HEK293T (cell line): Measurements from ENCODE around the gene IKZF1.

ENCODE experiments used
- CTCF ChIA-PET: fragments of 350-600 bp; formaldehyde crosslinking; extraction: SDS; loops from one replicate; lab custom pipeline; 2021; ENCODE audit warnings: antibody characterized with exemption, inconsistent platforms; lab: Yijun Ruan, JAX
- POLR2A ChIA-PET: fragments of 350-600 bp; formaldehyde crosslinking; extraction: SDS; loops from one replicate; lab custom pipeline; 2020; ENCODE audit warnings: antibody characterized with exemption, inconsistent platforms; lab: Yijun Ruan, JAX
- DNase-seq: peaks from one replicate; pipeline ENCODE4 v3.0.0; 2012; ENCODE audit warnings: mixed read lengths; ENCODE audit errors: extremely low spot score
- ARNT ChIP-seq: fragments of 450-650 bp; IDR thresholded peaks from 2 replicates; pipeline ENCODE4 v1.6.1; 2017; ENCODE audit warnings: mild to moderate bottlenecking
- BHLHE40 ChIP-seq: fragments of 450-650 bp; IDR thresholded peaks from 2 replicates; pipeline ENCODE4 v1.6.1; 2016; ENCODE audit warnings: mild to moderate bottlenecking, moderate library complexity, borderline replicate concordance
- CTBP1 ChIP-seq: fragments of 450-650 bp; IDR thresholded peaks from 2 replicates; pipeline ENCODE4 v1.6.1; 2016; ENCODE audit warnings: borderline replicate concordance
- ELF4 ChIP-seq: fragments of 450-650 bp; IDR thresholded peaks from 2 replicates; pipeline ENCODE4 v1.6.1; 2017; ENCODE audit warnings: antibody characterized with exemption
- FOXA1 ChIP-seq: fragments of 450-650 bp; IDR thresholded peaks from 2 replicates; pipeline ENCODE4 v1.6.1; 2016; ENCODE audit warnings: mild to moderate bottlenecking
- FOXK2 ChIP-seq: fragments of 450-650 bp; IDR thresholded peaks from 2 replicates; pipeline ENCODE4 v1.6.1; 2016; ENCODE audit warnings: mild to moderate bottlenecking
- FOXM1 ChIP-seq: fragments of 450-650 bp; IDR thresholded peaks from 2 replicates; pipeline ENCODE4 v1.6.1; 2017; ENCODE audit warnings: mild to moderate bottlenecking, borderline replicate concordance
- HDGF ChIP-seq: fragments of 450-650 bp; IDR thresholded peaks from 2 replicates; pipeline ENCODE4 v1.6.1; 2017; ENCODE audit warnings: antibody characterized with exemption, borderline replicate concordance
- L3MBTL2 ChIP-seq: fragments of 450-650 bp; conservative IDR thresholded peaks from 2 replicates; pipeline ENCODE4 v1.6.1; 2016; ENCODE audit warnings: mild to moderate bottlenecking
- LEF1 ChIP-seq: fragments of 450-650 bp; IDR thresholded peaks from 2 replicates; pipeline ENCODE4 v1.6.1; 2017; ENCODE audit warnings: mild to moderate bottlenecking, borderline replicate concordance
- NFRKB ChIP-seq: fragments of 450-650 bp; IDR thresholded peaks from 2 replicates; pipeline ENCODE4 v1.6.1; 2016; ENCODE audit warnings: mild to moderate bottlenecking, moderate library complexity
- PKNOX1 ChIP-seq: fragments of 450-650 bp; IDR thresholded peaks from 2 replicates; pipeline ENCODE4 v1.6.1; 2016
- SP1 ChIP-seq: fragments of 450-650 bp; IDR thresholded peaks from 2 replicates; pipeline ENCODE4 v1.6.1; 2017
- SUZ12 ChIP-seq: fragments of 450-650 bp; IDR thresholded peaks from 2 replicates; pipeline ENCODE4 v1.6.1; 2016; ENCODE audit warnings: mild to moderate bottlenecking
- TARDBP ChIP-seq: fragments of 450-650 bp; IDR thresholded peaks from 2 replicates; pipeline ENCODE4 v1.6.1; 2016
- ZNF384 ChIP-seq: fragments of 450-650 bp; IDR thresholded peaks from 2 replicates; pipeline ENCODE4 v1.6.1; 2016

Gene IKZF1

GRCh38 chr7:50416527-50417182 lies 112.1 kb downstream of the IKZF1 start:
- POLR2A ChIA-PET, result no interaction called here
- CTCF ChIA-PET, result interaction anchor here (1.2 kb wide), 1 partner anchor 324 kb away, joined by 4 read pairs; the partner anchor contains the start of gene ZPBP
- no peak for DNase-seq
- TF ChIP-seq FOXM1, result no peak
- TF ChIP-seq LEF1, result no peak
- TF ChIP-seq ARNT, result no peak
- no peak for TF ChIP-seq PKNOX1

GRCh38 chr7:50418086-50418515 lies 113.6 kb downstream of the IKZF1 start:
- ChIA-PET CTCF (interaction anchor here (0.8 to 1.6 kb wide), 7 partner anchors 9 to 743 kb away, joined by 3 to 7 read pairs (median 4); no protein-coding TSS in a partner anchor), POLR2A (interaction anchor here (1.0 kb wide), 1 partner anchor 271 kb away, joined by 3 read pairs; no protein-coding TSS in a partner anchor)
- TF ChIP-seq FOXM1 (no peak), FOXK2 (no peak), SP1 (no peak), TARDBP (no peak), CTBP1 (no peak), LEF1 (no peak), NFRKB (no peak), FOXA1 (no peak)
- DNase-seq, result peak; percentile 81

DNA sequence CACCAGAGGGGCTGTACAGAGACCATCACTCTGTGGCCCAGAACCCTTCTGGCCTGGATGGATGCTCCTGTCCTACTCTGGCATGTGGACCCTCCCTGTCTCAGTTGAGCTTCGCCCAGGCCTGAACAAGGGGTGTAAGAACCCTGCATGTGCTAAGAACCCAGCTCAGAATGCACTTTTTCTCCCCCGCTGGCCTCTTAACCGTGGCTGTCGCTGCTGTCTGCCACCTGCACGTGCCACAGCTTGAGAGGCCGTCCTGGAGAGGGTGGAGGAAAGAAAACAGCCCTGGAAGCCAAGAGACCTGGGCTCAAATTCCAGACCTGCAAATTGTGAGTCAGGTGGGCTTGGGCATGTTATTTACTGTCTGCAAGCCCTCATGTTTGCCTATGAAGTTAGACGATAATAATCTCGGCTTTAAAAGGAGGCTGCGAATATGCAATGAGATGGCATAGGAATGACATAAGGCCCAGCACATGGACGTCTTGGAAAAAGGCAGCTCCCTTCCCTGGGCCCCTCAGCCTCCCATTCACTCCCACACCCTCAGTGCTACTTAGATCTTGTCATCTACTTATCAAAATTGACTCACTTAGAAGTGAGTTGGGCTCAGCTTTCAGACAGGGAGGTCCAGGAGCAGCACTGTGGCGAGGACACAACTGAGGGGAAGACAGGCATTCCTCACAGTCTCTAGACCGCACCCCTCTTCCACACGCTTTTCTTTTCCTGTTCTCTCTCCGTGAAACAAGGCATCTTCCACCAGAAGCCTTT lies 114.2 kb downstream of the IKZF1 start:
- ChIA-PET CTCF (interaction anchor here (0.6 to 1.6 kb wide), 6 partner anchors 8 to 742 kb away, joined by 3 to 7 read pairs (median 4); no protein-coding TSS in a partner anchor), POLR2A (interaction anchor here (1.0 kb wide), 1 partner anchor 271 kb away, joined by 3 read pairs; no protein-coding TSS in a partner anchor)
- no peak for DNase-seq
- no peak for TF ChIP-seq L3MBTL2
- TF ChIP-seq ELF4, result no peak
- no peak for TF ChIP-seq SP1
- no peak for TF ChIP-seq LEF1
- no peak for TF ChIP-seq BHLHE40
- TF ChIP-seq FOXK2, result no peak
- no peak for TF ChIP-seq CTBP1
- no peak for TF ChIP-seq NFRKB
- no peak for TF ChIP-seq HDGF
- no peak for TF ChIP-seq FOXA1
- no peak for TF ChIP-seq SUZ12
- no peak for TF ChIP-seq TARDBP
- no peak for TF ChIP-seq PKNOX1
- TF ChIP-seq ARNT, result no peak
- no peak for TF ChIP-seq ZNF384

GRCh38 chr7:50421043-50421442 lies 116.5 kb downstream of the IKZF1 start:
- ChIA-PET CTCF (no interaction called here), POLR2A (no interaction called here)
- no peak for DNase-seq
- TF ChIP-seq PKNOX1, result no peak
- TF ChIP-seq LEF1, result no peak
- TF ChIP-seq TARDBP, result no peak
- TF ChIP-seq HDGF, result no peak
- TF ChIP-seq ELF4, result no peak
- no peak for TF ChIP-seq FOXM1
- TF ChIP-seq CTBP1, result no peak
- TF ChIP-seq L3MBTL2, result no peak
- TF ChIP-seq ZNF384, result no peak
- no peak for TF ChIP-seq NFRKB
- no peak for TF ChIP-seq SUZ12
- no peak for TF ChIP-seq SP1
- no peak for TF ChIP-seq ARNT
- TF ChIP-seq BHLHE40, result no peak
- no peak for TF ChIP-seq FOXK2
- TF ChIP-seq FOXA1, result no peak

- DNase-seq, result no peak
- CTCF ChIA-PET, result no interaction called here
- TF ChIP-seq SP1, result no peak
- TF ChIP-seq SUZ12, result no peak
- TF ChIP-seq PKNOX1, result no peak
- no peak for TF ChIP-seq LEF1
- no peak for TF ChIP-seq FOXA1
- TF ChIP-seq FOXK2, result no peak
- POLR2A ChIA-PET, result no interaction called here
Observed at GRCh38 chr7:50422858-50423257, 118.3 kb downstream of the IKZF1 start.
